Fibroblast of lung (primary cell): ENCODE results near the gene TKT. TPM values are rescaled to one million over a fixed set of nuclear protein-coding genes. Genes with fewer than 3 reads are reported as not detected.

Experiments used
- DNase-seq, 2 donors: peaks; one replicate each; pipeline versions ENCODE4 v3.0.0 to v3.0.0-alpha.2; 2010; ENCODE audit warnings: low read depth in 2 of 2
- H2AFZ ChIP-seq: 2 replicates; pipeline ENCODE4 v1.5.1; 2012; ENCODE audit warnings: low read length, control low read depth, inconsistent platforms
- H3K27ac ChIP-seq: 2 replicates; pipeline ENCODE4 v1.5.1; 2011; ENCODE audit warnings: low read length, control low read depth; ENCODE audit not compliant: insufficient read depth
- H3K27me3 ChIP-seq: 2 replicates; pipeline ENCODE4 v1.5.1; 2011; ENCODE audit warnings: mild to moderate bottlenecking, low read length; ENCODE audit not compliant: control insufficient read depth, insufficient read depth
- H3K36me3 ChIP-seq: 2 replicates; pipeline ENCODE4 v1.5.1; 2011; ENCODE audit warnings: low read length; ENCODE audit not compliant: control insufficient read depth, insufficient read depth
- H3K4me1 ChIP-seq: 2 replicates; pipeline ENCODE4 v1.5.1; 2011; ENCODE audit warnings: low read length; ENCODE audit not compliant: control insufficient read depth, insufficient read depth; ENCODE audit errors: extremely low read depth
- H3K4me2 ChIP-seq: 2 replicates; pipeline ENCODE4 v1.5.1; 2011; ENCODE audit warnings: low read length, control low read depth; ENCODE audit not compliant: insufficient read depth; ENCODE audit errors: extremely low read depth
- H3K4me3 ChIP-seq, 4 experiments: fragments of 200-600 bp in 1 of 4; sonication (generic) in 1 of 4; replicated peaks in 1 of 4; 2 replicates each; pipeline ENCODE4 v1.5.1; 2011 to 2016; ENCODE audit warnings: low read length in 4 of 4, low read depth in 3 of 4, mild to moderate bottlenecking in 3 of 4, control low read depth in 2 of 4, inconsistent platforms in 1 of 4, mixed read lengths in 1 of 4; ENCODE audit not compliant: insufficient read depth in 1 of 4; ENCODE audit errors: control extremely low read depth in 1 of 4
- H3K79me2 ChIP-seq: 2 replicates; pipeline ENCODE4 v1.5.1; 2012; ENCODE audit warnings: mild to moderate bottlenecking, low read length, inconsistent platforms; ENCODE audit not compliant: control insufficient read depth, insufficient read depth
- H3K9ac ChIP-seq: 2 replicates; pipeline ENCODE4 v1.5.1; 2011; ENCODE audit warnings: mild to moderate bottlenecking, low read length, control low read depth; ENCODE audit not compliant: insufficient read depth
- H3K9me3 ChIP-seq: 2 replicates; pipeline ENCODE4 v1.5.1; 2012; ENCODE audit warnings: low read depth, low read length; ENCODE audit not compliant: control insufficient read depth, insufficient read depth
- H4K20me1 ChIP-seq: 2 replicates; pipeline ENCODE4 v1.5.1; 2011; ENCODE audit warnings: low read length; ENCODE audit not compliant: control insufficient read depth, insufficient read depth; ENCODE audit errors: extremely low read depth
- CTCF ChIP-seq, 2 donors: IDR thresholded peaks in 1 of 2; conservative IDR thresholded peaks in 1 of 2; 1 replicate in 1 of 2; 2 replicates in 1 of 2; pipeline ENCODE4 v1.5.1; 2011 to 2012; ENCODE audit warnings: low read length in 2 of 2, control low read depth in 1 of 2, inconsistent platforms in 1 of 2, low read depth in 1 of 2, mild to moderate bottlenecking in 1 of 2
- EZH2 ChIP-seq: IDR thresholded peaks from 2 replicates; pipeline ENCODE4 v1.5.1; 2012; ENCODE audit warnings: low read length, control low read depth, mild to moderate bottlenecking; ENCODE audit errors: missing control alignments
- polyA plus RNA-seq, 2 donors: library from polyadenylated mRNA; depleted of rRNA in 1 of 2; stranded (reverse) in 1 of 2; unstranded in 1 of 2; fragments of >200 nt; gene quantifications; 2 replicates each; pipeline ENCODE4 v1.2.1, GENCODE V29; 2011 to 2012; ENCODE audit warnings: missing spikeins in 1 of 2
- total RNA-seq: library from RNA; depleted of rRNA; stranded (reverse); fragments of >200 nt; gene quantifications from 2 replicates; pipeline ENCODE4 v1.2.1, GENCODE V29; 2014

The TKT gene
- total and polyA plus RNA-seq, 2 donors (not counting 1 experiment from before 2014, with no cell fraction given): 163 to 810 TPM

DNA sequence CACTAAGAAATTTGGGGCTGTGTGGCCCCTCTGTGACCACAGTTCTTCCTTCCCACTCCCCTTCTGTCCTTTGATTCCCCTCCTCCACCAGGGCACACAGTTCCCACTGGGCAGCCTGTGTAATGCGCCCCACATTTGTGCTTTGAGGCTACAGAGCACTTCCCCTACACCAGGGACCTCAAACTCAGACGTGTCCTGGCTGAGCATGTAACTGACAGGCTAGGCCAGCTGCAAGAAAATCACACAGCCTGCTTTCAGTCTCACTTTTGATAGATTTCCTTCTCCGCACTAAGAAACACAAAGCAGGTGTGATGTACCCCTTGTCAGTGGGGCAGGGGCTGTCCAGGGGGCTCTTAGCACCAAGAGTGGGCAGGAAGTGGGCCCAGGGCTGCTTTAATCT lies 65.2 kb downstream of the TKT start:
- H3K79me2 ChIP-seq: no peaks in the 10 kb centered on the region
- H4K20me1 ChIP-seq: no peaks in the 10 kb centered on the region
- peaks cover 7% of the 10 kb centered on the region for H3K4me1 ChIP-seq
- H3K36me3 ChIP-seq: peaks cover 13% of the 10 kb centered on the region
- H3K4me3 ChIP-seq: no peak overlapping the region
- no peak for TF ChIP-seq CTCF (conservative IDR thresholded peaks at IDR 0.05 in 1 of 2, IDR thresholded peaks at IDR 0.05 in 1 of 2; ENCODE audit: low read depth in 1 of 2, low read length in 2 of 2)
- no peak for TF ChIP-seq EZH2
- H3K9me3 ChIP-seq: no peaks in the 10 kb centered on the region
- H3K27me3 ChIP-seq: no peaks in the 10 kb centered on the region
- H3K4me2 ChIP-seq: no peak overlapping the region
- DNase-seq: no peak
- H2AFZ ChIP-seq: no peak overlapping the region
- H3K9ac ChIP-seq: no peak overlapping the region
- no peak overlapping the region for H3K27ac ChIP-seq

- TF ChIP-seq CTCF (conservative IDR thresholded peaks at IDR 0.05 in 1 of 2, IDR thresholded peaks at IDR 0.05 in 1 of 2; ENCODE audit: low read depth in 1 of 2, low read length in 2 of 2) (no peak), EZH2 (no peak)
- no peaks in the 10 kb centered on the region for H3K9me3 ChIP-seq
- H3K27me3 ChIP-seq: no peaks in the 10 kb centered on the region
- no peak for DNase-seq
- H3K4me2 ChIP-seq: no peak overlapping the region
- H3K27ac ChIP-seq: no peak overlapping the region
- no peak overlapping the region for H3K4me3 ChIP-seq
- H2AFZ ChIP-seq: no peak overlapping the region
- H3K79me2 ChIP-seq: no peaks in the 10 kb centered on the region
- H4K20me1 ChIP-seq: no peaks in the 10 kb centered on the region
- peaks cover 14% of the 10 kb centered on the region for H3K36me3 ChIP-seq
- H3K4me1 ChIP-seq: peaks cover under 1% of the 10 kb centered on the region
- H3K9ac ChIP-seq: no peak overlapping the region
Measured at GRCh38 chr3:53189276-53189675, 66.5 kb downstream of the TKT start.

- Histone ChIP-seq H3K4me1 (no peaks in the 10 kb centered on the region), H3K4me3 (no peak overlapping the region), H3K27ac (no peak overlapping the region), H4K20me1 (no peaks in the 10 kb centered on the region), H3K79me2 (no peaks in the 10 kb centered on the region), H3K4me2 (no peak overlapping the region), H3K36me3 (peaks cover 14% of the 10 kb centered on the region), H3K9me3 (no peaks in the 10 kb centered on the region), H3K27me3 (no peaks in the 10 kb centered on the region), H2AFZ (no peak overlapping the region), H3K9ac (no peak overlapping the region)
- TF ChIP-seq CTCF (conservative IDR thresholded peaks at IDR 0.05 in 1 of 2, IDR thresholded peaks at IDR 0.05 in 1 of 2; ENCODE audit: low read depth in 1 of 2, low read length in 2 of 2) (no peak), EZH2 (no peak)
- no peak for DNase-seq
Measured at GRCh38 chr3:53188720-53189119, 67.1 kb downstream of the TKT start.
